Activated CD8-positive, alpha-beta memory T cell treated with anti-CD3 and anti-CD28 coated beads for 4 hours (primary cell): ENCODE measurements around the gene ABCA4.

Experiments used
- DNase-seq, 2 donors: peaks; one replicate each; pipeline ENCODE4 v3.0.0-alpha.2; 2020; ENCODE audit warnings: low read depth in 2 of 2

ABCA4 gene

GRCh38 chr1:94050675-94051074 is 70.3 kb downstream of the ABCA4 start:
- DNase-seq, result no peak

GRCh38 chr1:94050254-94050653 is 70.7 kb downstream of the ABCA4 start:
- no peak for DNase-seq

- no peak for DNase-seq
Measured at GRCh38 chr1:94049791-94050190, 71.2 kb downstream of the ABCA4 start.

- no peak for DNase-seq
Measured at GRCh38 chr1:94048413-94049164, 72.4 kb downstream of the ABCA4 start.

- DNase-seq, result no peak
Measured at GRCh38 chr1:94047949-94048348, 73.0 kb downstream of the ABCA4 start.

GRCh38 chr1:94045465-94046056 is 75.4 kb downstream of the ABCA4 start:
- DNase-seq, result no peak

GRCh38 chr1:94044891-94045290 is 76.1 kb downstream of the ABCA4 start:
- DNase-seq, result no peak

GRCh38 chr1:94044290-94044790 is 76.6 kb downstream of the ABCA4 start:
- no peak for DNase-seq

GRCh38 chr1:94043738-94044289 is 77.1 kb downstream of the ABCA4 start:
- no peak for DNase-seq

GRCh38 chr1:94042388-94042787 is 78.6 kb downstream of the ABCA4 start:
- DNase-seq, result no peak

- DNase-seq, result no peak
Measured at GRCh38 chr1:94039871-94040569, 80.9 kb downstream of the ABCA4 start.

GRCh38 chr1:94039514-94039870 is 81.5 kb downstream of the ABCA4 start:
- no peak for DNase-seq

- no peak for DNase-seq
Measured at GRCh38 chr1:94038511-94038910, 82.4 kb downstream of the ABCA4 start.

- DNase-seq, result no peak
Measured at GRCh38 chr1:94037392-94038229, 83.3 kb downstream of the ABCA4 start.

GRCh38 chr1:94036730-94037129 is 84.2 kb downstream of the ABCA4 start:
- no peak for DNase-seq

GRCh38 chr1:94033849-94034248 is 87.1 kb downstream of the ABCA4 start:
- no peak for DNase-seq

- DNase-seq, result no peak
Measured at GRCh38 chr1:94032637-94033036, 88.3 kb downstream of the ABCA4 start.

- no peak for DNase-seq
Measured at GRCh38 chr1:94031591-94031990, 89.4 kb downstream of the ABCA4 start.

- DNase-seq, result no peak
Measured at GRCh38 chr1:94031154-94031553, 89.8 kb downstream of the ABCA4 start.

- no peak for DNase-seq
Measured at GRCh38 chr1:94029130-94029993, 91.6 kb downstream of the ABCA4 start.
